ENCODE measurements around the gene SMIM1. TPM values are rescaled to one million over a fixed set of nuclear protein-coding genes. Genes with fewer than 3 reads are reported as not detected.
A peak's percentile ranks its signal among the peaks of the same experiment; 100 is the strongest.

Gene SMIM1
- total RNA-seq, 1 donor from 2014 or later, result 0.72 TPM

DNA sequence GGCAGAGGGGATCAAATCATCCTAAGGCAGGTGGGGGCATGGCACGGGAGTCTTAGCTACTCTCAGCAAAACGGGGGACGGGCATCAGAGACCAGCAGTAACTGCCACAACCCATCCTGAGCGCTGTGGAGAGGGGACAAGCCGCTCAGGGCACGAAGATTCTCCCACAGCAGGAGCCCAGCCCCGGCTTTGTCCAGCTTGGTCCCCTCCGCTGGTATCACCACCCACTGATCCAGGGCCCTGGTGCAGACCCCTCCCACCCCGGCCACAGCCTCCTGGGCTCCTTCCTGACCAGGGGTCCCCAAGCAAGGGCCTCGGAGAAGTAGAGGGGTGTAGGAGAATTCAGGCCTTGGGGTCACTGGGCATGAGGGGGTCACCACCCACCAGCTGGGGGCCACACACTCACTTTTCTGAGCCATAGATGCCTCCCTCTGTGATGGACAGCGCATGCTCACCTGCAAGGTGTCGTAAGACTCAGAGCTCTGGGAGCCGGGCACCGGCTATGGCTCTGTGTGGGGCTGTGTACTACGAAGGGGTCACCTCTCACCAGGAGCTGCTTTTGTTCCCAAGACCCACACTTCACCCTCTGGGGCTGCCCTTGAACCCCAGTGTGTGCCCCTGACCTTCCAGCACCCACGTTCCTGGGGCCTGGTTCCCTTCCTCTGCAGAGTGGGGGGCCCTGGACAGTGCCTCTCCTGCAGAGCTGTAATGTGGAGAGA, 2.3 kb upstream of the SMIM1 start:
- peaks cover 3% of the 10 kb centered on the region for H3K4me1 Mint-ChIP-seq (ENCODE audit: low read depth)
- peak overlapping the region; percentile 35 for H3K4me3 Mint-ChIP-seq (ENCODE audit: unreplicated experiment)
- H3K27ac Mint-ChIP-seq (ENCODE audit: unreplicated experiment), result no peak overlapping the region
- no peaks in the 10 kb centered on the region for H3K36me3 Mint-ChIP-seq (ENCODE audit: low read depth)
- DNase-seq (ENCODE audit: low spot score), result no peak
- TF ChIP-seq, protein P1, sequence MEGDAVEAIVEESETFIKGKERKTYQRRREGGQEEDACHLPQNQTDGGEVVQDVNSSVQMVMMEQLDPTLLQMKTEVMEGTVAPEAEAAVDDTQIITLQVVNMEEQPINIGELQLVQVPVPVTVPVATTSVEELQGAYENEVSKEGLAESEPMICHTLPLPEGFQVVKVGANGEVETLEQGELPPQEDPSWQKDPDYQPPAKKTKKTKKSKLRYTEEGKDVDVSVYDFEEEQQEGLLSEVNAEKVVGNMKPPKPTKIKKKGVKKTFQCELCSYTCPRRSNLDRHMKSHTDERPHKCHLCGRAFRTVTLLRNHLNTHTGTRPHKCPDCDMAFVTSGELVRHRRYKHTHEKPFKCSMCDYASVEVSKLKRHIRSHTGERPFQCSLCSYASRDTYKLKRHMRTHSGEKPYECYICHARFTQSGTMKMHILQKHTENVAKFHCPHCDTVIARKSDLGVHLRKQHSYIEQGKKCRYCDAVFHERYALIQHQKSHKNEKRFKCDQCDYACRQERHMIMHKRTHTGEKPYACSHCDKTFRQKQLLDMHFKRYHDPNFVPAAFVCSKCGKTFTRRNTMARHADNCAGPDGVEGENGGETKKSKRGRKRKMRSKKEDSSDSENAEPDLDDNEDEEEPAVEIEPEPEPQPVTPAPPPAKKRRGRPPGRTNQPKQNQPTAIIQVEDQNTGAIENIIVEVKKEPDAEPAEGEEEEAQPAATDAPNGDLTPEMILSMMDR (IDR thresholded peaks at IDR 0.05), result no peak
- no peaks in the 10 kb centered on the region for H3K9me3 Mint-ChIP-seq (ENCODE audit: low read depth)
- peaks cover 13% of the 10 kb centered on the region for H3K27me3 Mint-ChIP-seq (ENCODE audit: low read depth)

DNA sequence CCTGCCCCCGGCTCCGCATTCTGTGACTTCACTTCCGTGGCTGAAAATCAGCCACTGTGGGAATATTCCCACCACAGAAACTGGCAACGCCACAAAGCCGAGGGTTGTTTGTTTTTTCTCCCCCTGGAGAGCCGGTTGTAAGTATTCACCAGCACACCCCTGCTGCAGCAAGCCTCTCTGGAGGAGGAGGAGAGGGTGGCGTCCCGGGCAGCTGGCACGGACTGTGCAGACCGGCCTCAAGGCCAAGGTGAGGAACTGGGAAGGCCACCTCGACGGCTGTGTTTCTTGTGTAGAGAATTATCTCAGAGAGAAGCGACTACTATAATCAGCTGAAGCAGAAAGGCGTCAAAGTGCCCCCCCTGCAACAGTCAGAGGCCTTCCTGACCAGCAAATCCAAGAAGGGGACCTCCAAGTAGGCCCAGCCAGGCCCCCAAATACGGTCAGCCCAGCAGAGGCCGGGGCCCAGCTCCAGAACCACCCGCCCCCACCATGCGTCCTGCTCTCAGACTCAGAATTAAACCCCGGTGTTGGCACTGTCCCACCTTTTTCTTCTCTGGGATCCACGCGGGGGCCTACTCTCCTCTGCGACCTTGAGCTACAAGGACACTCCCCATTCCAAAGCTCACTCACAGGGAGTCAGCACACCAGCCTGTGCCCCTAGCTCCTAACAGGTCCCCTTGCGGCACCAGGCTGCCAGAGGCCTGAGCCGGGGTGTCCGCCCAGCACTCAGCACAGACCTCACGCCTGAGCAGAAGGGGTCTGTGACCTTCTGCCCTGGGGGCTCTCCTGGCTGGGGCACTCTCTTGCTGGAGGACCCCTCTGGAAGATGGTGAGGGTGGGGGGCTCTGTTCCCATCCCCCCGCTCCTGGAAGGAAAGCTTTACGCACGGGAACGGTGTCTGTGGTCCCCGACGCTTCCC, 1.2 kb upstream of the SMIM1 start:
- Mint-ChIP-seq H3K27me3 (ENCODE audit: low read depth) (peaks cover 8% of the 10 kb centered on the region), H3K4me3 (ENCODE audit: unreplicated experiment) (peak overlapping the region; percentile 56), H3K36me3 (ENCODE audit: low read depth) (no peaks in the 10 kb centered on the region), H3K27ac (ENCODE audit: unreplicated experiment) (no peak overlapping the region), H3K4me1 (ENCODE audit: low read depth) (peaks cover 11% of the 10 kb centered on the region), H3K9me3 (ENCODE audit: low read depth) (no peaks in the 10 kb centered on the region)
- TF ChIP-seq, protein P1 (IDR thresholded peaks at IDR 0.05), result no peak
- DNase-seq (ENCODE audit: low spot score), result no peak

DNA sequence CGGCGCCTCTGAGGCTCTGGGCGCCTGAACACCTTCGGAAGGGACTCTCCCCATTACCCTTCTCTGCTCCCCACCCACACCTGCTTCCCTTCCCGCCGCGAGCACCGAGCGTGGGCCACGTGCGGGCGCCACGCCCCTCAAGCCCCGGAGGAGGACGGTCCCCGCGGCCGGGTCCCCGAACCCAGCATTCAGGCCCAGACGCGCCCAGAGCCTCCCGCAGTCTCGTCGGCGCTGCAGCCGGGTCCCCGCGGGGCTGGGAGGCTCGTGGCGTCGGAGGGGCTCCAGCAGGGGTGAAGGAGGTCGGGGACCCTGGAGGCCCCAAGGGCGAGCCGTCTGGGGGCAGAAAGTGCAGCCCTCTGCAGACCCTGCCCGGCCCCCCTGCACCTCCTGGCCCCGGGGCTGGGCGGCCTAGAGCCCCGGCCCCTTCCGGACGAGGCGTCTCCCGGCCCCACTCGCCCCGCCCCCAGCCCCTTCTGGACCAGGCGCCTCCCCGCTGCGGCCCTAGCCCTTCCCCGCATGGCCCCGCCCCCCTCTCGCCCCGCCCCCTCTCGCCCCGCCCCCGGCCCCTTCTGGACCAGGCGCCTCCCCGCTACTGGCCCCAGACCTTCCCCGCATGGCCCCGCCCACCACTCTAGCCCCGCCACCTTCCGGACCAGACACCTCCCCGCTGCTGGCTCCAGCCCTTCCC, 378 bp upstream of the SMIM1 start:
- Mint-ChIP-seq H3K27ac (ENCODE audit: unreplicated experiment) (no peak overlapping the region), H3K27me3 (ENCODE audit: low read depth) (peaks cover 6% of the 10 kb centered on the region), H3K4me3 (ENCODE audit: unreplicated experiment) (peak overlapping the region; percentile 56), H3K36me3 (ENCODE audit: low read depth) (no peaks in the 10 kb centered on the region), H3K9me3 (ENCODE audit: low read depth) (no peaks in the 10 kb centered on the region), H3K4me1 (ENCODE audit: low read depth) (peaks cover 11% of the 10 kb centered on the region)
- DNase-seq (ENCODE audit: low spot score), result no peak
- TF ChIP-seq, protein P1 (IDR thresholded peaks at IDR 0.05), result no peak

DNA sequence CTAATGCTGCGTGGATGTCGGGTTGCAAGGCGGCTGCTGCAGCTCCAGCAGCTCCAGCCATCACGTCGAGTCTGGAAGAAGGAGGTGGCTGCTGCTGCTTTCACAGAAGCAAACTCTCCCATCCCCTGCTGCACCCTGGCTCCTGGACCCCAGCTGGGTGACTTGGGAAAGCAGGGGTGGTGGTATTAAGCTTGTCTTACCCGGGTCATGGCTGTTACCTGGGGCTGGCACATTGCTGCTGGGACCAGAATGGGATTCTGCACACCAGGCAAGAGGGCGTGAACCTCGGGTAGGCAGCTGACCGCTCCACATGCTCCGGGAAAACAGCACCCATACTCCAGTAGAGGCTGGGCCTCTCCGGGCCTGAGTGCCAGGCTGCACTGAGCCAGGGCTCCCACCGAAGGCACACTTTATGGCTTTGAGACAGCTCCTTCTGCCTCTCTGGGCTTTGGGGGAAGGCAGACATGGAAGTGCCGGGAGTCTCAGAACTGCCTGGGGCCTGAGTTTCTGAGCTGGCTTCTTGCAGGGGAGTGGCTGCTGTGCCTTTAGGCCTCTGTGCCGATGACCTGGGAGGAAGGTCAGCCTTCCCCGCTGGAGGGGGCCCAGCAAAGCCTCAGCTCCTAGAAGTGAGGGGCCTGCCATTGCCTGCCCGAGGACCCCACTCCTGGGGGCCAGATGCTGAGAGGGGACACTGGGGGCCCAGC, 1.2 kb downstream of the SMIM1 start:
- Mint-ChIP-seq H3K27me3 (ENCODE audit: low read depth) (no peaks in the 10 kb centered on the region), H3K4me3 (ENCODE audit: unreplicated experiment) (no peak overlapping the region), H3K36me3 (ENCODE audit: low read depth) (no peaks in the 10 kb centered on the region), H3K4me1 (ENCODE audit: low read depth) (peaks cover 11% of the 10 kb centered on the region), H3K27ac (ENCODE audit: unreplicated experiment) (no peak overlapping the region), H3K9me3 (ENCODE audit: low read depth) (no peaks in the 10 kb centered on the region)
- TF ChIP-seq, protein P1 (IDR thresholded peaks at IDR 0.05), result no peak
- DNase-seq (ENCODE audit: low spot score), result no peak
